Mesodermal cell (in vitro differentiated cells): Measurements from ENCODE around the gene SHISA7.

Experiments used
- H3K27ac ChIP-seq: 2 replicates; pipeline ENCODE4 v1.7.0; 2013; ENCODE audit warnings: mild to moderate bottlenecking, low read depth, low read length, moderate library complexity; ENCODE audit not compliant: severe bottlenecking
- H3K36me3 ChIP-seq: 2 replicates; pipeline ENCODE4 v1.7.1; 2013; ENCODE audit warnings: mild to moderate bottlenecking, low read length, moderate library complexity; ENCODE audit not compliant: control insufficient read depth, insufficient read depth
- H3K4me1 ChIP-seq: one replicate; pipeline ENCODE4 v1.7.1; 2013; ENCODE audit warnings: mild to moderate bottlenecking, low read length; ENCODE audit not compliant: insufficient read depth, control insufficient read depth, poor library complexity, severe bottlenecking
- H3K4me3 ChIP-seq: 2 replicates; pipeline ENCODE4 v1.7.0; 2013; ENCODE audit warnings: low read length, control low read depth, mild to moderate bottlenecking; ENCODE audit not compliant: insufficient read depth, poor library complexity, severe bottlenecking; ENCODE audit errors: extremely low read depth
- H3K9me3 ChIP-seq: 2 replicates; pipeline ENCODE4 v1.7.1; 2013; ENCODE audit warnings: mild to moderate bottlenecking, low read length, moderate library complexity; ENCODE audit not compliant: control insufficient read depth
- WGBS, 2 experiments: methylation state at CpG; one replicate each; pipeline ENCODE4 v1.1.5; 2013; ENCODE audit warnings: missing lambda C conversion rate in 2 of 2; ENCODE audit not compliant: insufficient coverage in 2 of 2; 5-methylcytosine and 5-hydroxymethylcytosine counted together

Gene SHISA7

DNA sequence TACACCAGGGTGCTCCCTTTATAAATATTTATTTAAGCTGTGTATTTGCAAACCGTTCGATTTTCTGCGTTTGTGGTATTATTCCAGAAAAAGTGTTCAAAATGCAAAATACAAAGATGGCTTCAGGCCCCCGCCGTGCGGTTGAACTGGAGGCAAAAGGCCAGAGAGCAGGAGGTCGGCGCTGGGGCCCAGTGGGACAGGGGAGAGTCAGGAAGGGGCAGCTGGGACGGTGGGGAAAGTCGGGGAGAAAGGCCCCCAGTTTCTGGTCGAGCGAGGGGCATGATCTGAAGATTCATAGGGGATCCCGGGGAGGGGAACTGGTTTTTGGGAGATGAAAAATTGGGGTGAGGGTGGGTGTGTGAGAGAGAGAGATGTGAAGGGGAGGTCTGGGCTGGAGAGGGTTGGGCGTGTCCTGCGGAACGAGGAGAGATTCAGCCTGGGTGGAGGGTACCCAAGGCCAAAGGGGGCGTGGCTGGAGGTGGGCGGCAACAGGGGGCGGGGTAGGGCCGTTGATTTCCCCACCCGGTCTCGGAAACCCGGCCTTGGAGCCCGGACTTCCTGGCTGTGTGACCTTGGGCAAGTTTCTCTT is 17.7 kb upstream of the SHISA7 start:
- no peaks in the 10 kb centered on the region for H3K9me3 ChIP-seq
- H3K36me3 ChIP-seq: no peaks in the 10 kb centered on the region
- 12 to 16% methylated on average over 23 to 24 of the region's 24 CpGs for WGBS, 2 experiments
- peaks cover 2% of the 10 kb centered on the region for H3K4me1 ChIP-seq
- peak overlapping the region; percentile 88 for H3K27ac ChIP-seq
- peak overlapping the region; percentile 66 for H3K4me3 ChIP-seq

DNA sequence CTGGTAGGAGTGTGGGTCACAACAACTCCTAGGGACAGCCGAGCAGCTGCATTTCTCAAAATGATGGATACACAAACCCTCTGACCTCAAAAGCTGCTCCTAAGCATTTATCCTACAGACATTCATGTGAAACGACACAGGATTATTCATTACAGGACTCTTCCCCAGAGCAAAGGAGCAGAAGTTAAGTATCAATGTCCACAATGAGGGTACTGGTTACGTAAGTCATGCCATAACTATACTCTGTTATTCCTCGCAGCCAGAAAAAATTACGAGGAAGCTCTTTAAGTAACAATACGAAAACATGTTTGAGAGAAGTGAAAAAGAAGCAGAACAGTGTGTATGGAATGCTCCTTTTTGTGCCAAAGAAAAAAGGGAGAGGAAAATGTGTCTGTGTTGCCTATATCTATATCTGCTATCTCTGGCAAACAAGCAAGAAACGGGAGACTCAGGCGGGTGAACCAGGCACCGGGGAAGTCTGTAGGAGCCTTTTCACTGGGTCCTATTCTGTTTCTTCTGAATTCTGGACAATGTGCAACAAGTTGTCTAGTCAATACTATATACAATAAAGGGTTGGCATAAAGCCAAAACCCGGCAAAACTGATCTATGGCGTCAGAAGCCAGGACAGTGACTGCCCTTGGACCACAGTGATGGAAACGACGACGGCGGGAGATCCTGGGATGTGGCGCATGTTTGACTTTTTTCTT is 17.0 kb upstream of the SHISA7 start:
- H3K4me1 ChIP-seq: peaks cover 2% of the 10 kb centered on the region
- 78 to 87% methylated on average over 11 to 14 of the region's 16 CpGs for WGBS, 2 experiments
- no peak overlapping the region for H3K27ac ChIP-seq
- peak overlapping the region; percentile 66 for H3K4me3 ChIP-seq
- no peaks in the 10 kb centered on the region for H3K9me3 ChIP-seq
- H3K36me3 ChIP-seq: peaks cover 1% of the 10 kb centered on the region

DNA sequence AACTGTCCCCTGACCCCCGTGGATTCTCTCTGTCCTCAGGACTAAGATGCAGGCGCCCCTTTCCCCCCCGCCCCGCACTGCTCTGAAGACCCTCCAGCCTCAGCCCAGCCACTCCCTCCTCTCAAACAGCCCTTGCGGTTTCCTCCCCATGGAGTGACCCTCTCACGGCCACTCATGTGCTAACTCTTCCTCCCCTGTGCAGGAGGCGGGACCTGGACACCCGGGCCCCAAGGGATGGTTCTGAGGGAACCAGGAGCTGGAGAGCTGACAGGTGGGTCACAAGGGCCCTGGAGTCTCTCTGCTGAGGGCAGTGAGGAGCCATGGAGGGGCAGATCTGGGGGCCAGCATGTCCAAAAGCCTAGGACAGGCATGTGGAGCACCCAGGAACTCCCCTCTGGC is 16.4 kb upstream of the SHISA7 start:
- H3K36me3 ChIP-seq: peaks cover 3% of the 10 kb centered on the region
- peaks cover 2% of the 10 kb centered on the region for H3K4me1 ChIP-seq
- H3K9me3 ChIP-seq: no peaks in the 10 kb centered on the region
- no peak overlapping the region for H3K27ac ChIP-seq
- no peak overlapping the region for H3K4me3 ChIP-seq
- WGBS, 2 experiments: 88 to 90% methylated on average over 1 to 4 of the region's 8 CpGs

DNA sequence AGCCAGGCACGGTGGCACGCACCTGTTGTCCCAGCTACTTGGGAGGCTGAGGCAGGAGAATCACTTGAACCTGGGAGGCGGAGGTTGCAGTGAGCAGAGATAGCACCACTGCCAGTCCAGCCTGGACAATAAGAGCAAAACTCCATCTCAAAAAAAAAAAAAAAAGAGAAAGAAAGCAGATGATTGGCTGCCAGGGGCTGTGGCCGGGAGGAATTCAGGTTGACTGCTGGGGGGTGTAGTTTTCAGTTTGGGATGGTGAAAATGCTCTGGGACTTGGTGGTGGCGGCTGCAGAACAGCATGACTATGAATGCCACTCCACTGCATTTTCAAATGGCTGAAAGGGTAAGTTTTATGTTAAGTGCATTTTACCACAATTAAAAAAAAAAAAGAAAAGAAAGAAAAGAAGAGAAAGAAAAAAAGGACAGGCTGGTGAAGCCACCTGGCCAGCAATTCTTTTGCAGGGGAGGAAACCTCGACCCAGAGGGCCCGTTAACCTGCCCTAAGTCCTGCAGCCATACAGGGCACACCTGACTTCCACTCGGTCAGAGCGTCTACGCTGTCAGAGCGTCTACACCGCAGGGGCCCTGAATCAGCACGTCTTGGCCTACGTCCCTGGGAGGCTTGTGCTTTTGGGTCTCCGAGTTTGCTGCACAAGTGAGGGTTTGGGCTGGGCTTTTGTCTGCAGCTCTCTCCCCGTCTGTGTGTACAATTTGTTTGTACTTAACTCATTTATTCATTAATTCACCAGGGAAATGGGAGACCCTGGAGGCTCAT is 14.8 kb upstream of the SHISA7 start:
- WGBS, 2 experiments: 77 to 85% methylated on average over 5 to 11 of the region's 16 CpGs

DNA sequence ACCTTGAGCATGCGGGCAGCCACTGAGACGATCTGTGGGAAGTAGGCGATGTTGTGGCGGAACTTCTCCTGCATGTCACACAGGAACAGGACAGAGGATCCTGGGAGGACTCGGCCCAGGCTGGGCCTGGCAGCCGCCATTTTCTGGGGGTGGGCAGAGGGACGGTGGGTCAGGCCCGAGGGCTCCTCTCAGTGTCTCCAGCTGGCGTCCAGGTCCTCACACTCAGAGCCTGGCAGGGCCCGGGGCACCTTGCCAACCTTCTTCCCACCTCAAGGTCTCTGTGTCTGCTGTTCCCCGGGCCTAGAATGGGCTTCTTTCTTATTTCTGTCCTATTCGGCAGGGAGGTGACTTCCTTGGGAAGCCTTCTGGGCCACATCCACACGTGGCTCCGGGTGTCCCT is 13.2 kb upstream of the SHISA7 start:
- H3K4me3 ChIP-seq: no peak overlapping the region
- 93 to 95% methylated on average over 14 of the region's 14 CpGs for WGBS, 2 experiments

More for the DNA sequence above, 14.8 kb upstream of the SHISA7 start:
- H3K9me3 ChIP-seq: no peaks in the 10 kb centered on the region
- H3K4me3 ChIP-seq: no peak overlapping the region
- peaks cover 2% of the 10 kb centered on the region for H3K4me1 ChIP-seq
- no peak overlapping the region for H3K27ac ChIP-seq
- H3K36me3 ChIP-seq: peaks cover 3% of the 10 kb centered on the region

DNA sequence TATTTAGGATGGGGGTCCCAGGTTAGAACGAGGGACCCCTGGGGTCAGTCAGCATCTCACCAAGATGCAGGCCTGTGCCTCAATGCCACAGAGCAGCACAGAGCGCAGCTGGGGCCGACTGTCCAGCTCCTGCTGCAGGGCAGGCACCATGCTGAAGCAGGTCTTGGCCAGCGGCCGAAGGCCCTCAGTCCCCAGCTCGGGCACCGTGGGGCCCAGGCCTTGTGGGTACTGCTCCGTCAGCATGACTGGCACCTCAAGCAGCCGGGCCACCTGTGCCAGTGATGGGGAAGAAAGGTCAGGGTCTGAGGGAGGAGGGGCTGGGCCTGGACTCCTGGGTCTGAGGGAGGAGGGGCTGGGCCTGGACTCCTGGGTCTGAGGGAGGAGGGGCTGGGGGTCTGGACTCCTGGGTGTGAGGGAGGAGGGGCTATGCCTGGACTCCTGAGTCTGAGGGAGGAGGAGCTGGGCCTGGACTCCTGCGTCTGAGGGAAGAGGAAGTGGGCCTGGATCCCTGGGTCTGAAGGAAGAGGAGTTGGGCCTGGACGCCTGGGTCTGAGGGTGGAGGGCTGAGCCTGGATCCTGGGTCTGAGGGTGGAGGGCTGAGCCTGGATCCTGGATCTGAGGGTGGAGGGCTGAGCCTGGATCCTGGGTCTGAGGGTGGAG is 12.6 kb upstream of the SHISA7 start:
- no peak overlapping the region for H3K4me3 ChIP-seq
- no peaks in the 10 kb centered on the region for H3K9me3 ChIP-seq
- WGBS, 2 experiments: 89 to 92% methylated on average over 10 to 11 of the region's 11 CpGs
- no peak overlapping the region for H3K27ac ChIP-seq
- H3K36me3 ChIP-seq: peaks cover 3% of the 10 kb centered on the region
- H3K4me1 ChIP-seq: peaks cover 9% of the 10 kb centered on the region

More for the DNA sequence above, 13.2 kb upstream of the SHISA7 start:
- Histone ChIP-seq H3K4me1 (peaks cover 9% of the 10 kb centered on the region), H3K27ac (no peak overlapping the region), H3K9me3 (no peaks in the 10 kb centered on the region), H3K36me3 (peaks cover 3% of the 10 kb centered on the region)

DNA sequence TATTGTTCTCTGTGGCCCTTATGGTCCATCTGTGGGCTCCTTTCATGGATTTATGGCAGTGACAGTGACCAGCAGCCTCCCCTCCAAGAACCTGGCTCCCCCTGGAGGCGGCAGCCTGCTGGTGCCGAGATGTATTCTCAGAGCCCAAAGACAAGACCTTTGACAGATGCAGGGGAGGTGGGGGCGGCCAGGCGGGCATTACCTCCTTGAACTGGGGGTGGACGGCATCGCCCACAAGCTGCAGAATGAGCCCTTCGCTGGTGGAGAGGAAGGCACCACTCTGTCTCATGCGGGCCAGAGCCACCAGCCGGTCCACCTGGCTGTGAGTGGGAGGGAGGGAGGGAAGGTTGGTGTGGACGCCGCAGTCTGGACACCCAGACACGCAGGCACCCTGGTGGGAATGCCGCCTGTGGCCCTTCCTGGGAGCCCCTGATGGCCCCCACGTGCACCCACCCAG is 11.7 kb upstream of the SHISA7 start:
- peaks cover 3% of the 10 kb centered on the region for H3K36me3 ChIP-seq
- no peaks in the 10 kb centered on the region for H3K9me3 ChIP-seq
- no peak overlapping the region for H3K4me3 ChIP-seq
- 58 to 67% methylated on average over 11 to 12 of the region's 14 CpGs for WGBS, 2 experiments
- no peak overlapping the region for H3K27ac ChIP-seq
- H3K4me1 ChIP-seq: peaks cover 9% of the 10 kb centered on the region

DNA sequence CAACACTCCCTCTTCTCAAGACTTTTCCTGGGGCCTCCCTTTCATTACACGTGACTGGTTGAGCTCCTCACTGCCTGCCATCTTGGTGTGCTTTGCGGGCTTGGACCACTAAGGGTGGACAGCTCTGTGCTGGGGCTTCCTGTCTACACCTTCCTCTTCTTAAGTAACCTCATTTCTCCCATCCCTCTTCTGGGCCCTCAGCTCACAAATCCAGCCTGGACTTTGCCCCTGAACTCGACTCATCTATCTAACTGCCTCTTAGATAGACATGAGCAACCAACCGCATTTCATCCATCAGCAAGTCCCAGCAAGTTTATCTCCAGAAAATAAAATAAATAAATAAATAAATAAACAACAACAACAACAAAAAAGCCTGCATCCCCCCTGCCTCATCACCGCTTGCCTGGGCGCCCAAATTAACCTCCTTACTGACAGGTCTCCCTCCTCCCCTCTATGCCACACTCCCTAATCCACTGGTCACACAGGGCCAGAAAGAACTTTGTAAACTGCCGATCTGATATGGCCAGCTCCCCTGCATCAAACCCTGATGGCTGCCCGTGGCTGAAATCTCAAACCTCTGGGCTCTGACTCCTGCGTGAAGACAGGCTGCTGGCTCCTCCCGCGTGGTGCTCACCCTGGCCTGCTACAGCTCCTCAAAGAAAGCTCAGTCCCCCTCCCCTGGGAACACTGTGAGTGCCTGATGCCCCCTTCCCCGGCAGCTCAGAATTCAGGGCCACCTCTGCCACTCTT is 10.6 kb upstream of the SHISA7 start:
- no peak overlapping the region for H3K4me3 ChIP-seq
- 94 to 95% methylated on average over 9 to 11 of the region's 12 CpGs for WGBS, 2 experiments
- H3K27ac ChIP-seq: no peak overlapping the region
- H3K9me3 ChIP-seq: no peaks in the 10 kb centered on the region
- H3K4me1 ChIP-seq: peaks cover 9% of the 10 kb centered on the region
- H3K36me3 ChIP-seq: peaks cover 3% of the 10 kb centered on the region

DNA sequence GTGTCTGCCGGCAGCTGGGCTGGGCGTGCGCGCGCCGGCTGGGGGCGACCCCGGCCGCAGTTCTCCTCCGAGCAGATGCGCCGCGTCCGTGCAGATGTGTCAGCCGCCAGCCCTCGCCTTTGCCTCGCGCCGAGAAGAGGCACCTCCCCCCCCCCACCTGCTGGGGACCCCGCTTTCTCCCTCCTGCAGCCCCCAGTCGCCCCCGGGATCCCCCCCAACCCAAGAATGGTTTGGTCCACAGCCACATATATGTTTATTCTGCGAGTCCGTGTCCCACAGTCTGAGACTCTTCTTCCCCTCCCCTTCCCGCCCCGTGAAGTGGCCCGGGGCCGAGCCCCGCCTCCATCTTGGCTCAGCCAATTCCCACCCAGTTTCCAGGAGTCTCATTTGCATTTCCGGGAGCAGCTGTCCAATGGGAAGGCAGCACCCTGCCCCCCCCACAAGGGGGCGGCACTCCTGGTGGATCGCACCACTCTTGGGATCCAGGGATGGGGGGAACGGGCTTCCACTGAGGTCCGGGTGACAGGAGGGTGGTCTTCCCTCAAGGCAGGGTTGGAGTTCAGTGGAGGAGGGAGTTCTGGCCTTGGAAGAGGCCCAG is 9.7 kb upstream of the SHISA7 start:
- H3K4me3 ChIP-seq: peak overlapping the region; percentile 5
- no peaks in the 10 kb centered on the region for H3K9me3 ChIP-seq
- no peak overlapping the region for H3K27ac ChIP-seq
- H3K36me3 ChIP-seq: peaks cover 3% of the 10 kb centered on the region
- peaks cover 9% of the 10 kb centered on the region for H3K4me1 ChIP-seq
- WGBS, 2 experiments: 10 to 19% methylated on average over 7 to 13 of the region's 34 CpGs
